Activated naive CD4-positive, alpha-beta T cell treated with anti-CD3 and anti-CD28 coated beads, Interleukin-2, amount 10 ng/mL, durations not matched to agents 7 days and 5 days (primary cell): ENCODE data around the gene RAD18.

ENCODE experiments used
- CTCF ChIA-PET: fragments of 350-600 bp; sonication (Branson Sonifier 250); formaldehyde crosslinking; loops from one replicate; lab custom pipeline; 2021; ENCODE audit warnings: antibody characterized with exemption; lab: Charles Lee
- DNase-seq: peaks from one replicate; pipeline ENCODE4 v3.0.0-alpha.2; 2020
- H3K27ac Mint-ChIP-seq: one replicate; pipeline ENCODE4 v1.8.0; 2021; ENCODE audit warnings: mild to moderate bottlenecking, moderate library complexity, mixed read lengths
- H3K27me3 Mint-ChIP-seq: one replicate; pipeline ENCODE4 v1.8.0; 2021; ENCODE audit warnings: mild to moderate bottlenecking, mixed read lengths
- H3K36me3 Mint-ChIP-seq: one replicate; pipeline ENCODE4 v1.8.0; 2021; ENCODE audit warnings: mixed read lengths
- H3K4me1 Mint-ChIP-seq: one replicate; pipeline ENCODE4 v1.8.0; 2021; ENCODE audit warnings: mixed read lengths
- H3K4me3 Mint-ChIP-seq: one replicate; pipeline ENCODE4 v1.8.0; 2021; ENCODE audit warnings: mild to moderate bottlenecking, moderate library complexity, mixed read lengths
- H3K9me3 Mint-ChIP-seq: one replicate; pipeline ENCODE4 v1.8.0; 2021; ENCODE audit warnings: mixed read lengths

The RAD18 gene

DNA sequence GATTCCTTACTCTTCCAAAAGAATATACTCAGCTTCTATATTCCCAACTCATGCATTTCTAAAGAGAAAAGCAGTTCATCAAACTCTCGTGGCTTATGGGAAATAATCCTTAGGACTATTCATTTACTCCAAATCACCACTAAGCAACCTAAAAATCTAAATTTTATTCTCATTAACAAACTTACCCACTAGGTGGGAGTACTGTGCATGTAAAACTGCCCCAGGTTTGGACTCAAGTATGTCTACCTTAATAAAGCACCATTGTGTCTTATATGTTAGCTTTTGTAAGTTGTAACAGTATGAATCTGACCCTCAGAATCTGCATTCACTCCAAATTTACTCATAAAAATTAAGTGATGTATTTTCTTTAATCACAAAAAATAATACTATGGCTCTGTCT, 25.3 kb downstream of the RAD18 start:
- H3K4me3 Mint-ChIP-seq = no peak overlapping the region
- H3K9me3 Mint-ChIP-seq = peaks cover 5% of the 10 kb centered on the region
- no peaks in the 10 kb centered on the region for H3K27me3 Mint-ChIP-seq
- CTCF ChIA-PET = no interaction called here
- H3K36me3 Mint-ChIP-seq = peaks cover 48% of the 10 kb centered on the region
- H3K27ac Mint-ChIP-seq = no peak overlapping the region
- H3K4me1 Mint-ChIP-seq = peaks cover 2% of the 10 kb centered on the region
- no peak for DNase-seq

DNA sequence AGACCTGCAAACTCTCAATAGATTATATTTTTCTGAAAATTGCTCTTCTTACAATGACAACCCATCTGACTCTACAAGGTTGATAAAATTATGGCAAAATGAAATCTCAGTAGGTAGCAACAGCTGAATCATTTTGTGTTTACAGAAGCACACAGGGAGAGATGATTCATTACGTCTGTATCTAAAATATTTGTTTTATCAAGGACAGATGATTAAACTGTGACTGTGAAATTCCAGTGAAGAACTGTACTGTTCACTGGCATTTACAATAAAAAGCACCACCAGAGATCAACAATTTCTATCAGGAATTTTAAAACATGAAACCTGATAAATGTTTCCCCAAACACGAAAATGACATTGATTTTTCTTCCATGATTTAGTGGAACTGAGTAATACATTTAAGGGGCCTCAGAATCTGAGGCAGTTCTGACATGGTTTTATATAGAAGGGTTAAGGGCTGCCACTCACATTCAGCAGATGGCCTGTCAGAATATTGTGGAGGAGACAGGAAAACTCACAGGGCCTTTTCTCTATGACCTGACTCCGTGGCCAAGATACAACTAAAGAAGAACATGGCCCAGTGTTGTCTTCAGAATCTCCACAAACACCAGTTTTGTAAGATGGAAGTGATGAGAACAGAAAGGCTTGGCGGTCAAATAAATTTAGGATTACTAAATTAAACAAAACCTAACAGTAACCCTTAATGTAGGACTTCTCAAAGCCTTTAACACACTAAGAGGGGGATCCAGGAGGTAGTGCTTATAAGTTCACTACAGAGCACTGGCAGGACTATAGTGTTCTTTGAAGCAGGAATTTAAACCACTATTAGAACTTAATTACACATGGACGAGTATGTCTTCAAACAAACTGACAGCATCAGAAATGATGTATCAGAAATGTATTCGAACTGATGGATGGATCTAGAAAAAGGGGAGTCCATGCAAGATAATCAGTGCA, 25.9 kb downstream of the RAD18 start:
- DNase-seq = no peak
- H3K27ac Mint-ChIP-seq = no peak overlapping the region
- H3K27me3 Mint-ChIP-seq = no peaks in the 10 kb centered on the region
- H3K9me3 Mint-ChIP-seq = no peaks in the 10 kb centered on the region
- H3K36me3 Mint-ChIP-seq = peaks cover 41% of the 10 kb centered on the region
- H3K4me1 Mint-ChIP-seq = no peaks in the 10 kb centered on the region
- no peak overlapping the region for H3K4me3 Mint-ChIP-seq
- CTCF ChIA-PET = no interaction called here

DNA sequence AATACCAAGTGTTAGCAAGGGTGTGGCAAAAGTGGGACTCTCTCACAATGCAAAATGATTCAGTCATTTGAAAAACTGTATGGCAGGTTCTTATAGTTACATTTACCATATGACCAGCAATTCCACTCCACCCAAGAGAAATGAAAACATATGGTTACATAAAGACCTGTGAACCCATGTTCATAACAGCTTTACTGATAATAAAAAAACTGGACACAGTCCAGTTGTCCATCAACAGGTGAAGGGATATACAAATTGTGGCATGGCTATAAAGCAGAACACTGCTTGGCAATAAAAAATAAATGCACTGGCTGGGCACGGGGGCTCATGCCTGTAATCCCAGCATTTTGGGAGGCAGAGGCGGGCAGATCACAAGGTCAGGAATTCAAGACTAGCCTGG, 30.8 kb downstream of the RAD18 start:
- Mint-ChIP-seq H3K27ac (no peak overlapping the region), H3K36me3 (peaks cover 32% of the 10 kb centered on the region), H3K27me3 (no peaks in the 10 kb centered on the region), H3K4me3 (no peak overlapping the region), H3K9me3 (no peaks in the 10 kb centered on the region), H3K4me1 (no peaks in the 10 kb centered on the region)
- DNase-seq = no peak
- CTCF ChIA-PET = no interaction called here

DNA sequence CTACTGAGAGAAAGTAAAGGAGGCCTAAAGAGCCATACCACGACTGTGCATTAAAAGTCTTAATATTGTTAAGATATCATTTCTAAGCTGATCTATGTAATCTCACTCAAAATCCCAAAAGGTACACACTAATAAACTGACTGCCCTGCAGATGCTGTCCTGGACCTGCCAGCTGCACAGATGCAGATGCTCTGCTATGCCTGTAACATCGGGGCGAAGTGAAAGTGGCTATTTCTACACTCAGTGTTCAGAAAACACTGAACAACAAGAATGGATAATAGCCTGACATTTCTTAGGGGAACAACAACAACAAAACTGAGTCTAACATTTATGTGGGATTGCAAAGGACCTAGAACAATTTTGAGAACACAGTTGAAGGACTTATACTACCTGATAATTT, 31.9 kb downstream of the RAD18 start:
- peaks cover 32% of the 10 kb centered on the region for H3K36me3 Mint-ChIP-seq
- no peaks in the 10 kb centered on the region for H3K9me3 Mint-ChIP-seq
- H3K4me3 Mint-ChIP-seq = no peak overlapping the region
- DNase-seq = no peak
- no peak overlapping the region for H3K27ac Mint-ChIP-seq
- no peaks in the 10 kb centered on the region for H3K4me1 Mint-ChIP-seq
- no peaks in the 10 kb centered on the region for H3K27me3 Mint-ChIP-seq
- CTCF ChIA-PET = no interaction called here

DNA sequence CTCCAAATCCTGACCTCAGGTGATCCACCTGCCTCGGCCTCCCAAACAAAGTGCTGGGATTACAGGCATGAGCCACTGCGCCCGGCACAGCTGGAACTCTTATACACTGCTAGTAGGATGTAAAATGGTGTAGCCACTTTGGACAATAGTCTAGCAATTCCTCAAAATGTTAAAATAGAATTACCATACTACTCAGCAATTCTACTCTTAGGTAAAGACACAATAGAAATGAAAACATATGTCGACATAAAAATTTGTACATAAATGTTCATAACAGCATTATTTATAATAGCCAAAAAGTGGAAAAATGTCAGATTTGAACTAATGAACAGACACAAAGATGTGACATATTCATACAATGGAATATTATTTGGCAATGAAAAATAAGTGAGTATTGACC, 33.4 kb downstream of the RAD18 start:
- Mint-ChIP-seq H3K36me3 (peaks cover 32% of the 10 kb centered on the region), H3K4me3 (no peak overlapping the region), H3K27ac (no peak overlapping the region), H3K9me3 (no peaks in the 10 kb centered on the region), H3K4me1 (no peaks in the 10 kb centered on the region), H3K27me3 (no peaks in the 10 kb centered on the region)
- DNase-seq = no peak
- CTCF ChIA-PET = no interaction called here

DNA sequence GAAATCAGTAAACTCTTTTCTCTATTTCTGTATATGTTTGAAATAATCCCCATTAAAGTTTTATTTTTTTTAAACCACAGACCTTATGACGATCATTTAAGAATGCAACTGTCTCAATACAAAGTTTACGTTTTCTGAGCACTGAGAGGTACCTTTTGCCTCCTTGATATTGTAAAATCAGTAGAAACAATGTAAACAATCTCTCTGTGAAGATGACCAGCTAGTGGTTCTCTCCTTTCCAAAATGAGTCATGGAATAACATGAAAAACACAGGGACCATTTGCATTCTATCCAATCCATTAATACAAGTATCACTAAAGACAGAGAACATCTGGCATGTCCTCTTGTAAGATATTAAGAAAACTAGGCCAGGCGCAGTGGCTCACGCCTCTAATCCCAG, 48.8 kb downstream of the RAD18 start:
- no peak overlapping the region for H3K27ac Mint-ChIP-seq
- no peak for DNase-seq
- peaks cover 24% of the 10 kb centered on the region for H3K36me3 Mint-ChIP-seq
- no peak overlapping the region for H3K4me3 Mint-ChIP-seq
- no peaks in the 10 kb centered on the region for H3K4me1 Mint-ChIP-seq
- no peaks in the 10 kb centered on the region for H3K27me3 Mint-ChIP-seq
- H3K9me3 Mint-ChIP-seq = no peaks in the 10 kb centered on the region
- CTCF ChIA-PET = interaction anchor here (1.1 kb wide), 1 partner anchor 252 kb away, joined by 3 read pairs; no protein-coding TSS in a partner anchor

DNA sequence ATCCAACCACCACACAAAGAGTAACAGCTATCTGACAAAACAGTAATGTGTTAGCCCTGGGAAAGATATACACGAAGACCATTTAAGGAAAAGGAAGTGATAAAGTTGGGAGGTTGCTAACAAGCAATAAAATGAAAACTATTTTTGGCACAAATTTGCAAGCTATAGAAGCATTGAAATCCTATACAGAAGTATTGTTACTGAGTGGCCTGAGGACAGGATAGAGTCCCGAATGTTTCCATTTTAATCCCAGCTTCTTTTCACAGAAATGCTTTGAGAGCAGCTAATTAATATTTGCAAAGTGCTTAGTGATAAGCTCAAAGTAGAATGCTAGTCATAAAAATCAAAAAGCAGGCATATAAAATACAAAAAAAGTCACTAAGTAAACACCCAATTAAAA, 51.5 kb downstream of the RAD18 start:
- Mint-ChIP-seq H3K4me3 (no peak overlapping the region), H3K27ac (no peak overlapping the region), H3K27me3 (no peaks in the 10 kb centered on the region), H3K36me3 (peaks cover 27% of the 10 kb centered on the region), H3K9me3 (no peaks in the 10 kb centered on the region), H3K4me1 (no peaks in the 10 kb centered on the region)
- no peak for DNase-seq
- CTCF ChIA-PET = no interaction called here

DNA sequence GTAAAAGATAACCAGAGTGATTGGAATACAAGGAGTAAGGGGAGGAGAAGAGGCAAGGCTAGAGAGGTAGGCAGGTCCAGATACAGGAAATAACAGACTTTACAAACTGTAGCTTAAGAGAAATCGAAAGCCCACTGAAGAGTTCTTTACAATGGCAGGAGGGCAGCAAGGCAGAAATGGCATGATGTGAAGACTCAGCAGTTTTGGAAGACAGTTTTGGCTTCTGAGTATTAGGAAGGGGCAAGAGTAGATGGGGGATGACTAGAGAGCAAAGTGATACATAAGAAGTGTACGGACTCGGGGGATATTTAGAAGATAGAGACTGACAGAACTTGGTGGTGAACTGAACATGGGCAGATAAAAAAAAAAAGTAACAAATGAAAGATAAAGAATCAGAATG, 54.1 kb downstream of the RAD18 start:
- no peaks in the 10 kb centered on the region for H3K4me1 Mint-ChIP-seq
- CTCF ChIA-PET = no interaction called here
- H3K9me3 Mint-ChIP-seq = no peaks in the 10 kb centered on the region
- no peak overlapping the region for H3K4me3 Mint-ChIP-seq
- H3K36me3 Mint-ChIP-seq = peaks cover 30% of the 10 kb centered on the region
- no peak overlapping the region for H3K27ac Mint-ChIP-seq
- H3K27me3 Mint-ChIP-seq = no peaks in the 10 kb centered on the region
- DNase-seq = no peak

DNA sequence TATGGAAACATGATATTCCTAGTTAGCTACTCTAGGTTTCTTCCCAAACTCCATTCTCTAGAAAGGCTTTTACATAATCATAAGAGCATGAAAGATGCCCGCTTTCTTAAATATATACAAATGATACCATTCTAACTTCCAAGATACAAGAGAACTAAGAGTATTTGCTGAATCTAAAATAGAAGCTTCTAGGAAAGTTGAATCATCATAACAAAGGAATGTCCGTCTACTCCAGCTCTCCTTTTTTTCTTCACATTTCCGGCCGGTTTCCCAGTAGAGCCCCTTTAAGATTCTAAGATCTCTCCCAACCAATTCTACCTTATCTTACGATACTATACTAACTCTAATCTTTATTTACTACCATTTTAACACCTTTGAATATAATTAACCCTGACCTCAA, 60.1 kb downstream of the RAD18 start:
- H3K36me3 Mint-ChIP-seq = peaks cover 20% of the 10 kb centered on the region
- DNase-seq = no peak

DNA sequence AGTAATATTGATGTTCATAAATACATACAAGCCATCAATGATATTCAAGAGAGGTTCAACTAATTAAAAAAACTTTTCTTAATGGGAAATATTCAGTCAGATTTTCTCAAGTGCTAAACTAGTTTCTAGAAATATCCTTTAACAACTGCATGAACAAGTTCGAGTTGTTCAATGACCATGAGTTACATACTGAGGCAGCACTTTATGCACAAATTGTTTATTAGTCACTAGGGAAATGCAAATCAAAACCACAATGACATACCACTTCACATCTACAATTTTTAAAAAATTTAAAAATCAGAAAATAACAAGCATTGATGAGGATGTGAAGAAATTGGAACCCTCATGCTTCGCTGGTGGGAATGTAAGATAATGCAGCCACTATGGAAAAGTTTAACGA, 62.4 kb downstream of the RAD18 start:
- H3K27me3 Mint-ChIP-seq = no peaks in the 10 kb centered on the region
- H3K27ac Mint-ChIP-seq = no peak overlapping the region
- no peak for DNase-seq
- H3K4me1 Mint-ChIP-seq = no peaks in the 10 kb centered on the region
- CTCF ChIA-PET = no interaction called here
- no peaks in the 10 kb centered on the region for H3K9me3 Mint-ChIP-seq
- H3K36me3 Mint-ChIP-seq = peaks cover 19% of the 10 kb centered on the region
- H3K4me3 Mint-ChIP-seq = no peak overlapping the region

More for the DNA sequence above, 60.1 kb downstream of the RAD18 start:
- no peaks in the 10 kb centered on the region for H3K27me3 Mint-ChIP-seq
- H3K27ac Mint-ChIP-seq = no peak overlapping the region
- H3K4me1 Mint-ChIP-seq = no peaks in the 10 kb centered on the region
- no peak overlapping the region for H3K4me3 Mint-ChIP-seq
- no peaks in the 10 kb centered on the region for H3K9me3 Mint-ChIP-seq
- CTCF ChIA-PET = no interaction called here

DNA sequence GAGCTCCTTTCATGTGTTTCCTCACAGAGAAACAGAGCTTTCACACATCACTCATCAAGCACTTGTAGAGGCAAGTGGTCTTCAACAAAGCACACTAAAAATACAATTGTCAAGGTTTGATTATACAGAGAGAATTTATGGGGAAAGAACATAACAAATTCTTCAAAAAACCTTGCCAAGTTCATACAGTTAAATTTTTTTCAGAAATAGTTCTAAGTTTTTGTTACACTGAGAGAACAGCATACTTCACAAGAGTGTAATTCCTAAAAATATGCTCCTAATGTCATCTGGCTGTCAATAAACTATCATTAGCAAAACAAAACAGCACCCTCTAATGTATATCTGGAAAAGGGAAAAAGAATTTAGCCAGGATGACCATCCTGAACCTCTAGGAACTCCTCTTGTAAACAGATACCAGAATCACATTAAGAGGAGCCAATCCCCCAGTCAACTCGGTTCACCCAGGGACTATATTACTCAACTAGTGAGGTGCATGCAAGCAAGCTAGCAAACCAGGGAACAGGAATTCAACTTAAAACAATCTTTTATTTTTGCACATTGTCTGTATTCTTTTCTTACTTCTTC, 63.3 kb downstream of the RAD18 start:
- H3K4me1 Mint-ChIP-seq = no peaks in the 10 kb centered on the region
- no peak for DNase-seq
- no peak overlapping the region for H3K4me3 Mint-ChIP-seq
- CTCF ChIA-PET = no interaction called here
- H3K27ac Mint-ChIP-seq = no peak overlapping the region
- H3K27me3 Mint-ChIP-seq = no peaks in the 10 kb centered on the region
- peaks cover 22% of the 10 kb centered on the region for H3K36me3 Mint-ChIP-seq
- no peaks in the 10 kb centered on the region for H3K9me3 Mint-ChIP-seq

DNA sequence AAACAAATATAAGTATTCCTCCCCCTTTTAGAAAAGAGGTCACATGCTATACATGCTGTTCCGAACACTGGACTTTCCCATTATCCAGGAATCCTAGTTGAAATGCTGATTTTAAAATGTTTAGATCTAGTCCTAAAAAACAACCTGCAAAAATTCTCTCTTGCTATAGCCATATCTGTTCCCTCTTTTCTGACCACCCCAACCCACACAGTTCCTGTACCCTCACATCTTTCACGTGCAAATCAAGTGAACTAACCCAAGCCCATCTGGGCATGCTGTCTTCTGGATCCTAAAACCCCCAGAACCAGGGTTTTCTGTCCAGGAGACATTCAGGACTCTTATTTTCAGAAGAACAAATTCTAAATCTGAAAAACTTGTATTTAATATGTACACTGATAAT, 67.4 kb downstream of the RAD18 start:
- no peak overlapping the region for H3K4me3 Mint-ChIP-seq
- H3K36me3 Mint-ChIP-seq = peaks cover 21% of the 10 kb centered on the region
- CTCF ChIA-PET = no interaction called here
- H3K27ac Mint-ChIP-seq = no peak overlapping the region
- no peak for DNase-seq
- no peaks in the 10 kb centered on the region for H3K27me3 Mint-ChIP-seq
- H3K9me3 Mint-ChIP-seq = no peaks in the 10 kb centered on the region
- no peaks in the 10 kb centered on the region for H3K4me1 Mint-ChIP-seq

DNA sequence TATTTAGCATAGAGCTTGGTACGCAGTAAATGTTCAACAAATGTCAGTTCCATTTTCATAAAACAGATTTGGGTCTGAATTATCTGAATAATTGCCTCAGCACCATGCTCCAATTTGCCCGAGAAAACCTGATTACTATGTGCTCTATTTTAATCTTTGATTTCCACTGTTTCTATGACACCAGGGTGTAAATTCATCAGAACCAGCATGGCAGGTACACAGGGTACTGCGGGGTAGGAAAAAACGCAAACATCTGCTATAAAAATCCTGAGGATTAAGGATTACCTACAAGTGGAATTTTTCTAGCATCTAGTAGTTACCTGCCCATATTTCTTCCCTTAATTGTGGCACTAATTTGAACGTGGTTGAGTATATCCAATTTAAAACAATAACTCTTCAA, 70.3 kb downstream of the RAD18 start:
- no peaks in the 10 kb centered on the region for H3K4me1 Mint-ChIP-seq
- no peak overlapping the region for H3K27ac Mint-ChIP-seq
- H3K27me3 Mint-ChIP-seq = no peaks in the 10 kb centered on the region
- no peak overlapping the region for H3K4me3 Mint-ChIP-seq
- CTCF ChIA-PET = no interaction called here
- DNase-seq = no peak
- H3K9me3 Mint-ChIP-seq = no peaks in the 10 kb centered on the region
- H3K36me3 Mint-ChIP-seq = peaks cover 24% of the 10 kb centered on the region

DNA sequence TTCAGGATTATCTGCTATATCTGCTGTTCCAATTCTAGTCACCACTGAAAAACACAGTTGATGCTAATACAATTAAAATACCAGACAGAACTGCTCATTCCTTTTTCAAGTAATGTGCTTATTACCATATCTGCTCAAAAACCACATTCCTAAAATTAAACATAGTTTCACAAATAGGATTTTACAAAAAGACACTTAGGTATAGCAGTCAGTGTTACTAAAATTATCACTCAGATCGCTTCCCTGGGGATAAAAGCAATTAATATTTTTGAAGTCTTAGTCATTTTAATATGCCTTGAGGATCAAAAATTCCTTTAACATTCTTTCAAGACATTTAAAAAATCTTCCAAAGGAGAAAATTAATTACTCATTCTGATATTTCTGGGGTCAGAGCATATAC, 71.5 kb downstream of the RAD18 start:
- H3K9me3 Mint-ChIP-seq = no peaks in the 10 kb centered on the region
- DNase-seq = no peak
- H3K36me3 Mint-ChIP-seq = peaks cover 23% of the 10 kb centered on the region
- CTCF ChIA-PET = interaction anchor here (0.6 kb wide), 1 partner anchor 15 kb away, joined by 3 read pairs; no protein-coding TSS in a partner anchor
- no peak overlapping the region for H3K27ac Mint-ChIP-seq
- no peaks in the 10 kb centered on the region for H3K27me3 Mint-ChIP-seq
- no peaks in the 10 kb centered on the region for H3K4me1 Mint-ChIP-seq
- no peak overlapping the region for H3K4me3 Mint-ChIP-seq

DNA sequence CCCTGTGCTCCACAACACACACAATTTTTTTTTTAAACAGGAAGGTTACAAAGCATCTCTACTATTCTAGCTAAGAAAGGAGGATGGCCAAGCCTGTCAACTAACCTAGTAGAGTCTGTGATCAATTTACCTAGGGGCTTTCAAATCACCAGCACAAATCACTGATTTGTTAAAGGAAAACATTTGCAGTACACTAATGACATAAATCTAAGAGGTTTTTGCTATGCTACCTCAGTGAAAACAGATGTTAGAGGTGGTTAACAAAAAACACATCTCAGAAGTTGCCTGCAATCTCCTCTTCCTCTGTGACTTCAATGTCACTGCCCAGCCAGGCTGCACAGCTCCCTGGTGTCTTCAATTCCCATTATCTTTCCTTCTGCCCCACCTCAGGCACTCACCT, 72.0 kb downstream of the RAD18 start:
- Mint-ChIP-seq H3K9me3 (no peaks in the 10 kb centered on the region), H3K27me3 (no peaks in the 10 kb centered on the region), H3K4me3 (no peak overlapping the region), H3K27ac (no peak overlapping the region), H3K36me3 (peaks cover 23% of the 10 kb centered on the region), H3K4me1 (no peaks in the 10 kb centered on the region)
- no peak for DNase-seq
- CTCF ChIA-PET = interaction anchor here (0.6 kb wide), 1 partner anchor 14 kb away, joined by 3 read pairs; no protein-coding TSS in a partner anchor
